ENCODE results near the gene GNG12.

DNA sequence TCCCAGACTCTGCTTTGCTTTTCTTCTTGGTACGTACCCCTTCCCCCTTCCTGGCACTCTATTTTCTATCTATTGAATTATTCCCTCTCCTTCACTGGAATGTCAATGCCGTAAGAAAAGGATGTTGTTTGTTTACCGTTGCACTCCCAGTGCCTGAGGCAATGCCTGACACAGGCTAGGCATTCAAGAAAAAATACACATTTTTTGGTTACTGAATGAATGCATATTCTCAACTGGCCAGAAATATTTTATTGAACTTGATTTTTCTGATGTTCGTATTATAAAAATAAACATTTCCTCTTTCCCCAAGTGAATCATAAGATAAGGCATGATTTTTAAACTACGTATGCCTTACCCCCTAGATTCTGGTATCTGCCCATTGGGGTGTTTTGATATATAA is 41.2 kb downstream of the GNG12 start:
- TF ChIP-seq, protein P1, sequence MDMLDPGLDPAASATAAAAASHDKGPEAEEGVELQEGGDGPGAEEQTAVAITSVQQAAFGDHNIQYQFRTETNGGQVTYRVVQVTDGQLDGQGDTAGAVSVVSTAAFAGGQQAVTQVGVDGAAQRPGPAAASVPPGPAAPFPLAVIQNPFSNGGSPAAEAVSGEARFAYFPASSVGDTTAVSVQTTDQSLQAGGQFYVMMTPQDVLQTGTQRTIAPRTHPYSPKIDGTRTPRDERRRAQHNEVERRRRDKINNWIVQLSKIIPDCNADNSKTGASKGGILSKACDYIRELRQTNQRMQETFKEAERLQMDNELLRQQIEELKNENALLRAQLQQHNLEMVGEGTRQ (CRISPR knock-in tag; IDR thresholded peaks at IDR 0.05) = no peak
- TF ChIP-seq NR1H2 (CRISPR knock-in tag; IDR thresholded peaks at IDR 0.05) = no peak
- TF ChIP-seq, protein P2, sequence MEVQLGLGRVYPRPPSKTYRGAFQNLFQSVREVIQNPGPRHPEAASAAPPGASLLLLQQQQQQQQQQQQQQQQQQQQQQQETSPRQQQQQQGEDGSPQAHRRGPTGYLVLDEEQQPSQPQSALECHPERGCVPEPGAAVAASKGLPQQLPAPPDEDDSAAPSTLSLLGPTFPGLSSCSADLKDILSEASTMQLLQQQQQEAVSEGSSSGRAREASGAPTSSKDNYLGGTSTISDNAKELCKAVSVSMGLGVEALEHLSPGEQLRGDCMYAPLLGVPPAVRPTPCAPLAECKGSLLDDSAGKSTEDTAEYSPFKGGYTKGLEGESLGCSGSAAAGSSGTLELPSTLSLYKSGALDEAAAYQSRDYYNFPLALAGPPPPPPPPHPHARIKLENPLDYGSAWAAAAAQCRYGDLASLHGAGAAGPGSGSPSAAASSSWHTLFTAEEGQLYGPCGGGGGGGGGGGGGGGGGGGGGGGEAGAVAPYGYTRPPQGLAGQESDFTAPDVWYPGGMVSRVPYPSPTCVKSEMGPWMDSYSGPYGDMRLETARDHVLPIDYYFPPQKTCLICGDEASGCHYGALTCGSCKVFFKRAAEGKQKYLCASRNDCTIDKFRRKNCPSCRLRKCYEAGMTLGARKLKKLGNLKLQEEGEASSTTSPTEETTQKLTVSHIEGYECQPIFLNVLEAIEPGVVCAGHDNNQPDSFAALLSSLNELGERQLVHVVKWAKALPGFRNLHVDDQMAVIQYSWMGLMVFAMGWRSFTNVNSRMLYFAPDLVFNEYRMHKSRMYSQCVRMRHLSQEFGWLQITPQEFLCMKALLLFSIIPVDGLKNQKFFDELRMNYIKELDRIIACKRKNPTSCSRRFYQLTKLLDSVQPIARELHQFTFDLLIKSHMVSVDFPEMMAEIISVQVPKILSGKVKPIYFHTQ (CRISPR knock-in tag; IDR thresholded peaks at IDR 0.05) = no peak
- TF ChIP-seq, protein P3, sequence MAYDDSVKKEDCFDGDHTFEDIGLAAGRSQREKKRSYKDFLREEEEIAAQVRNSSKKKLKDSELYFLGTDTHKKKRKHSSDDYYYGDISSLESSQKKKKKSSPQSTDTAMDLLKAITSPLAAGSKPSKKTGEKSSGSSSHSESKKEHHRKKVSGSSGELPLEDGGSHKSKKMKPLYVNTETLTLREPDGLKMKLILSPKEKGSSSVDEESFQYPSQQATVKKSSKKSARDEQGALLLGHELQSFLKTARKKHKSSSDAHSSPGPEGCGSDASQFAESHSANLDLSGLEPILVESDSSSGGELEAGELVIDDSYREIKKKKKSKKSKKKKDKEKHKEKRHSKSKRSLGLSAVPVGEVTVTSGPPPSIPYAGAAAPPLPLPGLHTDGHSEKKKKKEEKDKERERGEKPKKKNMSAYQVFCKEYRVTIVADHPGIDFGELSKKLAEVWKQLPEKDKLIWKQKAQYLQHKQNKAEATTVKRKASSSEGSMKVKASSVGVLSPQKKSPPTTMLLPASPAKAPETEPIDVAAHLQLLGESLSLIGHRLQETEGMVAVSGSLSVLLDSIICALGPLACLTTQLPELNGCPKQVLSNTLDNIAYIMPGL (CRISPR knock-in tag; IDR thresholded peaks at IDR 0.05) = no peak
